HEK293 (cell line): ENCODE data around the gene GNG7.
"Not testable (repeated sequence)": the region's sequence is repeated elsewhere in the genome, so short reads cannot be mapped to it uniquely, and the experiment has no call there.

Experiments
- PRDM4 ChIP-seq: fragments of 450-650 bp; formaldehyde crosslinking; IDR thresholded peaks from 2 replicates; pipeline ENCODE4 v1.5.1; 2017; ENCODE audit warnings: missing biosample characterization, missing genetic modification characterization
- REST ChIP-seq: fragments of 450-650 bp; formaldehyde crosslinking; IDR thresholded peaks from 2 replicates; pipeline ENCODE4 v1.5.1; 2016; ENCODE audit warnings: missing biosample characterization, missing genetic modification characterization
- SALL2 ChIP-seq: fragments of 450-650 bp; formaldehyde crosslinking; IDR thresholded peaks from 2 replicates; pipeline ENCODE4 v1.5.0; 2017; ENCODE audit warnings: missing biosample characterization, mild to moderate bottlenecking, missing genetic modification characterization, borderline replicate concordance
- ZBTB20 ChIP-seq: fragments of 450-650 bp; formaldehyde crosslinking; IDR thresholded peaks from 2 replicates; pipeline ENCODE4 v1.5.1; 2016; ENCODE audit warnings: missing biosample characterization, missing genetic modification characterization
- ZNF16 ChIP-seq: fragments of 450-650 bp; formaldehyde crosslinking; IDR thresholded peaks from 2 replicates; pipeline ENCODE4 v1.5.1; 2016; ENCODE audit warnings: low read depth, missing biosample characterization, missing genetic modification characterization
- ZNF561 ChIP-seq: fragments of 450-650 bp; IDR thresholded peaks from 2 replicates; pipeline ENCODE4 v1.5.1; 2018; ENCODE audit warnings: missing biosample characterization, missing genetic modification characterization, borderline replicate concordance
- ZNF830 ChIP-seq: fragments of 450-650 bp; IDR thresholded peaks from 2 replicates; pipeline ENCODE4 v1.5.0; 2018; ENCODE audit warnings: missing biosample characterization, missing genetic modification characterization, low read depth, mild to moderate bottlenecking, moderate library complexity
- TF ChIP-seq, protein P1 (sequence below): fragments of 450-650 bp; formaldehyde crosslinking; IDR thresholded peaks from 2 replicates; pipeline ENCODE4 v1.5.1; 2017; ENCODE audit warnings: missing biosample characterization, mild to moderate bottlenecking, missing genetic modification characterization, moderate library complexity

DNA sequence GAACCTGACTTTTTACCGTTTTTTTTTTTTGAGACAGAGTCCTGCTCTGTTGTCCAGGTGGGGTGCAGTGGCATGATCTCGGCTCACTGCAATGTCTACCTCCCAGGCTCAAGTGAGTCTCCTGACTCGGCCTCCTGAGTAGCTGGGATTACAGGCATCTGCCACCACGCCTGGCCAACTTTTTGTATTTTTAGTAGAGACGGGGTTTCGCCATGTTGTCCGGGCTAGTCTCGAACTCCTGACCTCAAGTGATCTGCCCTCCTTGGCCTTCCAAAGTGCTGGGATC lies 232.6 kb downstream of the GNG7 start:
- not testable (repeated sequence) for TF ChIP-seq PRDM4; ZNF16 (tag by site-specific recombination); REST (tag by site-specific recombination); SALL2 (tag by site-specific recombination); ZBTB20 (tag by site-specific recombination); ZNF561; ZNF830 (tag by site-specific recombination)
- TF ChIP-seq, protein P1, sequence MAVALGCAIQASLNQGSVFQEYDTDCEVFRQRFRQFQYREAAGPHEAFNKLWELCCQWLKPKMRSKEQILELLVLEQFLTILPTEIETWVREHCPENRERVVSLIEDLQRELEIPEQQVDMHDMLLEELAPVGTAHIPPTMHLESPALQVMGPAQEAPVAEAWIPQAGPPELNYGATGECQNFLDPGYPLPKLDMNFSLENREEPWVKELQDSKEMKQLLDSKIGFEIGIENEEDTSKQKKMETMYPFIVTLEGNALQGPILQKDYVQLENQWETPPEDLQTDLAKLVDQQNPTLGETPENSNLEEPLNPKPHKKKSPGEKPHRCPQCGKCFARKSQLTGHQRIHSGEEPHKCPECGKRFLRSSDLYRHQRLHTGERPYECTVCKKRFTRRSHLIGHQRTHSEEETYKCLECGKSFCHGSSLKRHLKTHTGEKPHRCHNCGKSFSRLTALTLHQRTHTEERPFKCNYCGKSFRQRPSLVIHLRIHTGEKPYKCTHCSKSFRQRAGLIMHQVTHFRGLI (tag by site-specific recombination), result not testable (repeated sequence)
